NCI-H2196 (cell line): ENCODE data around the gene ACTL8.

Experiments
- DNase-seq: peaks from one replicate; lab custom pipeline; 2025; ENCODE audit not compliant: unreplicated experiment; lab: John Stamatoyannopoulos, UW

Gene ACTL8

DNA sequence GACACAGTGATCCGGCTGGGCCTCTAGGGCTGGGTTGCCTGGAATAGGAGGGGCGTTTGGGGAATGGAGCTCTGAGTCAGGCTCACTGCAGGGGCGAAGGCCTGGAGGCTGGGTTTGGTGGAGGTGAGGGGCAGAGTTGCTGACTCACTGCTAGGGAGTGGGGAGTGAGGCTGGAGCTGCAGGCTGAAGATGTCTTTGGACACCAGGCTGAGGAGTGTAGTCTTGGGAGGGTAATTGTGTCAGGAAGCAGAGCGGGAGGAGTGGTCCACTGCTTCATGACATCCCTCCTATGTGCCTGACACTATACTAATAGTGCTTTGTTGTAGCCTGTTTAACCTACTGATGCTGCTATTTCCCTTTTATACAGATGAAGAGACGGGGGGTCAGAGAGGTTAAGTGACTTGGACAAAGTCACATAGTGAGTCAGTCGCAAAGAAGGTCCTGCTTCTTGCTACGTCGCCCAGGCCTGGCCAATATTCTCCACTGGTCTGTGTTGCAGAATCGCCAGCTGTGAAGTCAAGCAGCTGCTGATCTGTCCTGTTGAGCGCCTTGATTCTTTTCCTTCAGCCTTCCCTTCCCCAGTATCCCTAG is 13.6 kb downstream of the ACTL8 start:
- DNase-seq: no peak

GRCh38 chr1:17770983-17771382 is 15.8 kb downstream of the ACTL8 start:
- no peak for DNase-seq

DNA sequence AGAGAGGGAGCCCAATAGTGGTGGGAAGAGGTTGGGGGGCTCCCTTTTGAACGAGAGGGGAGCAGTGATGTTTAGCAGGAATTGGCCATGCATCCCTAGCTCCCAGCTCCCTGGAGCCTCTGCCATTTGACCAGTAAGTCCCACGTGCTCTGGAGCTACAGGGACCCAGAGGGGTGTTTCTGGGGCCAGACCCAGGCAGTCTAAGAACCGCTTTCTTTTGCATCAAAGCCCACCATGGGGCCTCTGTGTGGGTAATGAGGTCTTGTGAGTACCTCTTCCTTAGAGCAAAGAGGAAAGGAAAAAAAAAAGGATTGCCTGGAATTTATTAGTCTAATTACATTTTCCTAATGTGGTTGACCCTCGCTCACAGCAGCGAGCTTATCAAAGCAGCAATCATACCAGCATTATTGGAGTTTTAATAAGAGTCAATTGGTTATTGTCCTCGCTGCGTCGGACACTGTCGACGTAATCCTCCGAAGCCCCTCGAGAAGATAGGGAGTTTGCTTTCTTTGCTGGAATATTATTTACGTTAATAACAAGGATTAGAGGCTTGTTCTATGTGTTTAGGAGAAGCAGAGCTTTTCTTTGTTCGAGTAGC is 17.6 kb downstream of the ACTL8 start:
- DNase-seq: no peak

DNA sequence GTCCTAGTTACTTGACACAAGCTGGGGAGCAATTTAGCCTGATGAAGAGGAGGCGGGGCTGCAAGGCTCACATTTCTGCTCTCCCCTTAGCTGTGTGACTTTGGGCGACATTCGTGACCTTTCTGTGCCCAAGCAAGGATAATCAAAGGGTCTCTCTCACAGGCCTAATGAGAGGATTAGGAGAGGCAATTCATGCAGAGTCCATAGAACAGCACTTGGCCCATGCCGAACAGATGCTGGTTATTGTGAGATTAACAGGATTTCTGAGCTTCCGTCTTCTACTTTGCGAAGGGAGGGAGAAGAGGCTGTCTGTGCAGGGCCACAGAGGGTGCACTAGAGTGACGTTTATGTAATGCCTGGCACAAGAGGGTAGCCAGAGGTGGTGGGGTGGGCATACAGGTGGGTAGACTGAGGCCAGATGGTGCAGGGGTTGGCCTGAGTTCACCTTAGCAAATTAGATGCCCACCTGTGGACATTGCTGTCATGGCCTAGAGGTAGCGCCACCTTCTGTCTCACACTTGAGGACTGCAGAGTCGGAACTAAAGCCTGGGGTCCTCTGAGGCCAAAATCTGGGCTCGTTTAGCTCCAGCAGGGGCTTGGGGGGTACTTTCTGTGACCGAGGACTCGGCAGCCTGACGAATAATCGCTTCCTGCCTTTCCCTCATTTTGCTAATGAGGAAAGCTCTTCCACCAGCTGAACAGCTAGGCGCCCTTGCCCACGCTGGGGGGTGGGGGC is 18.6 kb downstream of the ACTL8 start:
- no peak for DNase-seq

GRCh38 chr1:17774452-17774851 is 19.3 kb downstream of the ACTL8 start:
- DNase-seq: no peak

GRCh38 chr1:17775796-17776195 is 20.7 kb downstream of the ACTL8 start:
- no peak for DNase-seq

- no peak for DNase-seq
Observed at GRCh38 chr1:17776426-17776825, 21.3 kb downstream of the ACTL8 start.

GRCh38 chr1:17777330-17777729 is 22.2 kb downstream of the ACTL8 start:
- no peak for DNase-seq

GRCh38 chr1:17777818-17778217 is 22.7 kb downstream of the ACTL8 start:
- DNase-seq: no peak

- no peak for DNase-seq
Observed at GRCh38 chr1:17780916-17781315, 25.8 kb downstream of the ACTL8 start.

DNA sequence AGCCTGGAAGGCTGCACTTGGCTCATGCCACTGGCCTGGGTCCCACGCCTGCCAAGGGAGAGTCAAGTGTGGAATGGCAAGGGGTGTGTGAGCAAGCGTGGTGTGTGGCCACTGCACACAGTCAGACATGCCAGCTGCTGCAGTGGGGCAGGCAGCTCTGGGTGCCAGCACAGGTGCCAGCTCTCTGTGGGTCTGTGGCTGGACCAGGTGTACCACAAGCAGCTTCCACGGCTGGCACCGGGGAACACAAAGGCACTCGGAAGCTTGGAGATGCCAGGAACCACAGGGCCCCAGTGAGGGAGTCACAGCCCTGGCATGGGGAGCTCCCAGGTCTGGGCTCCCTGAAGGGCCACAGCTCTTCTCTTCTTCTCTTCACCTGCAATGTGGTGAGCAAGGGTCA is 34.8 kb downstream of the ACTL8 start:
- no peak for DNase-seq

- no peak for DNase-seq
Observed at GRCh38 chr1:17790383-17791054, 35.4 kb downstream of the ACTL8 start.

DNA sequence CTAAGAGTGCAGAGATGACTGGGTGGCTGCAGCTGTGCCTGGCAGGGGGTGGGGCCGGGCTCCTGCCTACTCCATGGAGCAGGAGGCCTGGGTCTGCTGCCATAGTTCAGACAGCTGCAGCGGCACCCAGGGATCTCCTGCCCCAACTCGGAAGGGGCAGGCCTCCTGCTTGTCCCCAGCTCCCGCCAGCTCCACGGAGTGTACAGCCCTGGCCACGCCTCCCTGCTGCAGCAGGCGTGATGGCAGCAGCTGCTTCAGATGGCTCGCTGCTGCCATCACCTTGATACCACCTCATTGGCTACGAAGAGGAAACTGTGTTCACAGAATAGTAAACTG is 35.9 kb downstream of the ACTL8 start:
- no peak for DNase-seq

DNA sequence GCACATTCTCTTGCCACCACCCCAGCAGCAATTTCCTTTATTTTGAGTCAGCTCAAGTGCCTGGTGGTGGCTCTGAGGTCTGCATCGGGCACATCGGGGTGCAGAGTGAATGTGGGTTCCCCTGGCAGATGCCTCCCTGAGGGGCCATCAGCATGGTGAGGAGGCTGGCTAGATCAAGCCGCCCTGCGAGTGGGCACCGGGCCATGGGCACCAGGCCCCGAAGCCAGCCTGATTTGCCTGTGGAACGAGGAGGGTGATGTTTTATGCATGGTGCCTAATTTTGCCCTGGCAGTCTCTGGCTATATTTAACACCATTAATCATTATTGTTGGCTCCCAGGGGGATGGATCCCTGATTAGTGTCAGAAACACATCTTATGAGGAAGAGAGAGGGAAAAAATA is 36.3 kb downstream of the ACTL8 start:
- no peak for DNase-seq

- DNase-seq: no peak
Observed at GRCh38 chr1:17792421-17792820, 37.3 kb downstream of the ACTL8 start.

- no peak for DNase-seq
Observed at GRCh38 chr1:17795081-17795809, 40.1 kb downstream of the ACTL8 start.

DNA sequence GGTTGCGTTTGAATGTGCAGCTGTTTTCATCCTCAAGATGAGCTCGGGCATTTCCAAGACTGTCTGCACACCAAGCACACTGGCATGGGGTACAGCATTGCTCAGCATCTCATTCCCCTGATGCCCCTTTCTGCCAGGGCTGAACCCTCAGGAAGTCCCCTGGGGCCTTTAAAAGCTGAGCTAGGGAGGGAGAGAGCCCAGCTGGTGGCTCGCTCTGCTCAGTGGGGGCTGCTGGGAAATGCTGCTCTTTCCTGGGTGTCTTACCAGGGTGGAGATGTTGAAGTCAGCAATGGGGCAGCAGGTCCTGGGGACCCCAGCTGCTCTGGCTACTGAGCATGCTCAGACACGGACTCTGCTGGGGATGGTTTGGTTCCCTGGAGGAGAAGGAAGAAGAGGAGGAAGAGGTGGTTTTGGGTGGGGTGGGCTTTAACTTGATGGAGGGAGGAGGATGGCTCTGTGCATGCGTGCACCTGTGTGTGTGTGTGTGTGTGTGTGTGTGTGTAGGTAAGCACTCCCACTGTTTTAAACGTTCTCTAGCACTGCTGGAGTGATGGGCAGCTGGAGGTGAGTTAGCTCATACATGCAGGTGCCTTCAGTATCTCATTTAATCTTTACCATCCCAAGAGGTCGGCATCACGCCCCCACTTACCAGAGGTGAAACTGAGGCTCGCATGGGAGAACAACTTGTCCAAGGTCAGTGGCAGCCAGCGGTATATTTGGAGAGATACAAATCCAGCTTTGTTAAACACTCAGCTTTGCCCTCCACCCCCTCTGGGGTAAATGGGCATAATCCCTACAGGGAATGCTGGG is 40.9 kb downstream of the ACTL8 start:
- DNase-seq: no peak

DNA sequence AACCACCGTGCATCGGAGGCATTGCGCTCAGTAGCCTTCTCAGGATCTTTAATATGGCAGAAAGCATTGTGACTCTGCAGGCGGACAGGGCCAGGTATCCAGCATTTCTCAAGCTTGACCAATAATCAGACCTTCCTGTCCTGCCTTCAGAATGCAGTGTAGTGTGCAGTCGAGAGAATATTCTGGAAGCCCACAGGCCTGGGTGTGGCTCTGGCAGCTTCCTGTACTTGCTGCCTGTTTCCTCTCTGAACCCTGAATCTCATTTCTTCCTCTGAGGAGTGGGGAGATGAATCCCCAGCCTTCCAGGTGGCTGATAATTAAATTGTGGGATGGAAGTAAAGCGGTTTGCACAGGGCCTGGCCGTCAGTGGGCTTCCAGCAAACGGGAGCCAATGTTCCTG is 42.3 kb downstream of the ACTL8 start:
- no peak for DNase-seq

GRCh38 chr1:17798011-17798410 is 42.9 kb downstream of the ACTL8 start:
- no peak for DNase-seq

DNA sequence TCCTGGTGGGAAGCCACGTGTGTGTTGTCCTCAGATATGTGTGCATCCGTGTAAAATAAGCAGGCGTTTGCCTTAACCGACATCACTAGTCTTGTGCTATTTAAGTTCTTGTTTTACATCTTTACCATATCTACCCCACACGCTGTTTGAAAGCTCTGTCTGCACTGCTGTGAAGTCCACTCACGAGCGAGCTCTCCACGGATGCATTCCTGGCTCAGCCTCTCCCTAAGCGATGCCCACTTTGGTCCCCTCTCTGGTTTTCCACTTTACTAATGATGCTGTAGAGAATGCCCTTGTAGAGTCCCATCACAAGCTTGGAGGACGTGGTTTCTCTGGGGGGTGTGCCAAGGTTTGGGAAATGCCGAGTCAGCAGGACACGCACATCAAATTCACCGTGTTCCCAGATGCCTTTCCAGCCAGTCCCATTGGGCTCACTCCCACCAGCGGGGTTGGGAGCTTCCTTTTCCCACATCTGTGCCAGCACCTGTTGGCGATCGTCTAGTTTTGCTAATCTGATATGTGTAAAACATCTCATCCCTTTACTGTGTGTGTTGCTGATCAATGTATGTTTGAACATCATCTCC is 43.8 kb downstream of the ACTL8 start:
- no peak for DNase-seq
